Smooth muscle cell (in vitro differentiated cells): ENCODE measurements around the gene MAP3K20. TPM values are rescaled to one million over a fixed set of nuclear protein-coding genes. Genes with fewer than 3 reads are reported as not detected.

ENCODE experiments used
- DNase-seq: peaks from one replicate; lab custom pipeline; 2025; ENCODE audit not compliant: unreplicated experiment; lab: John Stamatoyannopoulos, UW
- H2AFZ ChIP-seq: fragments of 200-600 bp; sonication (generic); 2 replicates; pipeline ENCODE4 v1.6.0; 2016; ENCODE audit warnings: antibody characterized with exemption, low read depth, mild to moderate bottlenecking
- H3F3A ChIP-seq: fragments of 200-600 bp; sonication (generic); 2 replicates; pipeline ENCODE4 v1.6.0; 2017; ENCODE audit warnings: antibody characterized with exemption, low read depth
- H3K27ac ChIP-seq: fragments of 200-600 bp; sonication (generic); 2 replicates; pipeline ENCODE4 v1.5.1; 2016; ENCODE audit warnings: low read depth, mild to moderate bottlenecking
- H3K27me3 ChIP-seq: fragments of 200-600 bp; sonication (generic); 2 replicates; pipeline ENCODE4 v1.6.1; 2016; ENCODE audit warnings: low read depth, mild to moderate bottlenecking
- H3K36me3 ChIP-seq: fragments of 200-600 bp; sonication (generic); 2 replicates; pipeline ENCODE4 v1.5.1; 2016; ENCODE audit warnings: low read depth
- H3K4me1 ChIP-seq: fragments of 200-600 bp; sonication (generic); 2 replicates; pipeline ENCODE4 v1.5.1; 2016; ENCODE audit warnings: low read depth
- H3K4me2 ChIP-seq: fragments of 200-600 bp; sonication (generic); 2 replicates; pipeline ENCODE4 v1.6.0; 2016; ENCODE audit warnings: mild to moderate bottlenecking
- H3K4me3 ChIP-seq: fragments of 200-600 bp; sonication (generic); 2 replicates; pipeline ENCODE4 v1.5.1; 2016; ENCODE audit warnings: mild to moderate bottlenecking
- H3K79me2 ChIP-seq: fragments of 200-600 bp; sonication (generic); 2 replicates; pipeline ENCODE4 v1.6.0; 2016; ENCODE audit warnings: low read depth, mild to moderate bottlenecking
- H3K9ac ChIP-seq: fragments of 200-600 bp; sonication (generic); 2 replicates; pipeline ENCODE4 v1.6.0; 2016; ENCODE audit warnings: low read depth
- H3K9me3 ChIP-seq: fragments of 200-600 bp; sonication (generic); replicated peaks from 2 replicates; pipeline ENCODE4 v1.5.1; 2016; ENCODE audit warnings: low read depth
- H4K20me1 ChIP-seq: fragments of 200-600 bp; sonication (generic); 2 replicates; pipeline ENCODE4 v1.6.0; 2016; ENCODE audit warnings: low read depth
- WGBS: methylation state at CpG from one replicate; pipeline ENCODE4 v1.1.7; 2016; ENCODE audit warnings: low lambda C conversion rate; 5-methylcytosine and 5-hydroxymethylcytosine counted together
- polyA plus RNA-seq: library from polyadenylated mRNA; unstranded; fragments of >200 nt; fragmentation: Nextera tagmentation; extraction: Ambion mirVana; gene quantifications from 2 replicates; pipeline ENCODE4 v1.2.1, GENCODE V29; 2016
- total RNA-seq: library from RNA; depleted of rRNA; stranded (reverse); fragments of >200 nt; gene quantifications from 2 replicates; pipeline ENCODE4 v1.2.3, GENCODE V29; 2014
- TF ChIP-seq, protein P1 (sequence below): fragments of 200-600 bp; sonication (generic); IDR thresholded peaks from 2 replicates; pipeline ENCODE4 v1.5.1; 2017; ENCODE audit warnings: borderline replicate concordance, mild to moderate bottlenecking, antibody characterized with exemption; ENCODE audit not compliant: insufficient read depth, poor library complexity, severe bottlenecking

Gene MAP3K20
- total and polyA plus RNA-seq, 2 experiments from 2014 or later: 25.8 to 29.2 TPM

DNA sequence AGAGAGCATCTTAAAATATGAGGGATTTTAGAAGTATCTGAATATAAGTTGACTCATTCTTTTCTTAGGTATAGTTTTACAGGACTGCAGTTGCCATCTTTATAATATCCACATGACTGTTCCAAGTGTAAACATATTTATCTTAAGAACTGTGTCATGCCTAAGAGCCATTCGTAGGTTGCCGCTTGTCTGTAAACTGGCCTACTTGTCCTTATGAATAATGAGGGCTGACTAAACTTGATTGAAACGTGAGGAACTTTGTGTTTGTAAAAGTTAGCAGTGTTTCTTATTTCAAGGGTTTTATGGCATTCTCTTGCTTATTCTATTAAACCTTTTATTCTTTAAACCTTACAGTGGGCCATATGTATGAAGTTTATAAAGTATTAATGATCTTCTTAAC is 99.6 kb downstream of the MAP3K20 start:
- no peak for DNase-seq
- TF ChIP-seq, protein P1, sequence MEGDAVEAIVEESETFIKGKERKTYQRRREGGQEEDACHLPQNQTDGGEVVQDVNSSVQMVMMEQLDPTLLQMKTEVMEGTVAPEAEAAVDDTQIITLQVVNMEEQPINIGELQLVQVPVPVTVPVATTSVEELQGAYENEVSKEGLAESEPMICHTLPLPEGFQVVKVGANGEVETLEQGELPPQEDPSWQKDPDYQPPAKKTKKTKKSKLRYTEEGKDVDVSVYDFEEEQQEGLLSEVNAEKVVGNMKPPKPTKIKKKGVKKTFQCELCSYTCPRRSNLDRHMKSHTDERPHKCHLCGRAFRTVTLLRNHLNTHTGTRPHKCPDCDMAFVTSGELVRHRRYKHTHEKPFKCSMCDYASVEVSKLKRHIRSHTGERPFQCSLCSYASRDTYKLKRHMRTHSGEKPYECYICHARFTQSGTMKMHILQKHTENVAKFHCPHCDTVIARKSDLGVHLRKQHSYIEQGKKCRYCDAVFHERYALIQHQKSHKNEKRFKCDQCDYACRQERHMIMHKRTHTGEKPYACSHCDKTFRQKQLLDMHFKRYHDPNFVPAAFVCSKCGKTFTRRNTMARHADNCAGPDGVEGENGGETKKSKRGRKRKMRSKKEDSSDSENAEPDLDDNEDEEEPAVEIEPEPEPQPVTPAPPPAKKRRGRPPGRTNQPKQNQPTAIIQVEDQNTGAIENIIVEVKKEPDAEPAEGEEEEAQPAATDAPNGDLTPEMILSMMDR: no peak
- Histone ChIP-seq H3K79me2 (peaks cover 4% of the 10 kb centered on the region), H3K36me3 (no peaks in the 10 kb centered on the region), H3K27me3 (no peaks in the 10 kb centered on the region), H3K4me1 (no peaks in the 10 kb centered on the region), H3K9me3 (no peaks in the 10 kb centered on the region), H3K4me3 (no peak overlapping the region), H3K27ac (peak overlapping the region; percentile 54), H3K4me2 (peak overlapping the region; percentile 20), H3K9ac (no peak overlapping the region), H3F3A (no peaks in the 10 kb centered on the region), H4K20me1 (no peaks in the 10 kb centered on the region), H2AFZ (no peak overlapping the region)
- WGBS: 31% methylated on average over 3 of the region's 3 CpGs

DNA sequence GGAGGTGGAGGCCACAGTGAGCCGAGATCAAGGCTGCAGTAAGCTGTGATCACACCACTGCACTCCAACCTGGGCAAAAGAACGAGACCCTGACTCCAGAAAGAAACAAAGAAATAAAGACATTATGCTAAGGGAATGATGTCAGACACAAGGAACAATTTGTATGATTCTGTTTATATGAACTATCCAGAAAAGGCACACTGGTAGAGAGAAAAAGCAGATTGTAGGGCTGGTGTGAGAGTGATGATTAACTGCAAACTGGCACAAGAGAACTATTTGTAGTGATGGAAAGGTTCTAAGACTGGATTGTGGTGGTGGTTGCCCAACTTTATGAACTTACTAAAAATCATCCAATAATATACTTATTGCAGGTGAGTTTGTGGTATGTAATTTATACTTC is 106.3 kb downstream of the MAP3K20 start:
- H3K36me3 ChIP-seq: no peaks in the 10 kb centered on the region
- H3K4me2 ChIP-seq: no peak overlapping the region
- no peaks in the 10 kb centered on the region for H4K20me1 ChIP-seq
- H2AFZ ChIP-seq: no peak overlapping the region
- no peak overlapping the region for H3K4me3 ChIP-seq
- H3K27me3 ChIP-seq: no peaks in the 10 kb centered on the region
- TF ChIP-seq, protein P1: no peak
- no peak overlapping the region for H3K9ac ChIP-seq
- peaks cover 5% of the 10 kb centered on the region for H3K79me2 ChIP-seq
- DNase-seq: no peak
- 100% methylated on average over 2 of the region's 2 CpGs for WGBS
- H3K4me1 ChIP-seq: peaks cover 7% of the 10 kb centered on the region
- H3K27ac ChIP-seq: no peak overlapping the region
- H3K9me3 ChIP-seq: no peaks in the 10 kb centered on the region
- peaks cover 15% of the 10 kb centered on the region for H3F3A ChIP-seq

DNA sequence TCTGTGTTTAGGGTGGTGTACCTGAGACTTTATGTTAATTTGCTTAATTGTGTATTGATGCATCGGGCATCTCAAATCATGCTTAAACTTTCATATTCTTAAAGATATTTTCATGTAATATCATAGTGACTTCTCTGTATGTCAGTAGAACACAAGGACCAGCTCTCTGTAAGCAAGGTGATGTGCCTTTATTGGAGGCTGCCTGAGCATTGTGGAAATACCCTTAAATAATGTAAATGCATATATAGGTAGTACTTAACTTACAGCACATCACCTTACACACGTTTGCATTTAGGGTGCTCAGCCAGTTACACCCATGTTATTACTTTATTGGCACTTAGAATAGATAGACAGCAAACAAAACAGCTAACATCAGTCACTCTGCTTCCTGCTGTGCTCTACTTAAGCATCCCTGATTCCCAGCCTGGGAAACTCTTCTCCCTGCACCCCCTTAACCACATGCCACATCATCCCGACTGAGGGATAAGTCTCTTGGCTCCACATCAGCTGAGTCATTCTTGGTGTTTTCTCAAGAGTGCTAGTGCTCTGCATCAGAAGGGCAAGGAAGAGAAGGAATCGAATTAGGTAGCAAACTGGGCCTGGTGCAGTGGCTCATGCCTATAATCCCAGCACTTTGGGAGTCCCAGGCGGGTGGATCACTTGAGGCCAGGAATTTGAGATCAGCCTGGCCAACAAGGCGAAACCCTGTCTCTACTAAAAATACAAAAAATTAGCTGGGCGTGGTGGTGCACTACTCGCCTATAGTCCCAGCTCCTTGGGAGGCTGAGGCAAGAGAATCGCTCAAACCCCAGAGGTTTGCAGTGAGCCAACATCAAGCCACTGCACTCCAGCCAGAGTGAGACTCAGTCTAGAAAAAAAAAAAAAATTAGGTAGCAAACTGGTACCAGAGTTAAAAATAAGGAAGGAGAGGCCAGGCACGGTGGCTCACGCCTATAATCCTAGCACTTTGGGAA is 108.7 kb downstream of the MAP3K20 start:
- 59% methylated on average over 11 of the region's 11 CpGs for WGBS
- Histone ChIP-seq H2AFZ (no peak overlapping the region), H3K4me1 (peaks cover 7% of the 10 kb centered on the region), H4K20me1 (no peaks in the 10 kb centered on the region), H3K36me3 (no peaks in the 10 kb centered on the region), H3K4me2 (peak overlapping the region; percentile 9), H3K9ac (peak overlapping the region; percentile 34), H3F3A (peaks cover 15% of the 10 kb centered on the region), H3K27me3 (no peaks in the 10 kb centered on the region), H3K4me3 (no peak overlapping the region), H3K27ac (peak overlapping the region; percentile 78), H3K79me2 (peaks cover 3% of the 10 kb centered on the region), H3K9me3 (no peaks in the 10 kb centered on the region)
- TF ChIP-seq, protein P1: no peak
- DNase-seq: peak; percentile 8

DNA sequence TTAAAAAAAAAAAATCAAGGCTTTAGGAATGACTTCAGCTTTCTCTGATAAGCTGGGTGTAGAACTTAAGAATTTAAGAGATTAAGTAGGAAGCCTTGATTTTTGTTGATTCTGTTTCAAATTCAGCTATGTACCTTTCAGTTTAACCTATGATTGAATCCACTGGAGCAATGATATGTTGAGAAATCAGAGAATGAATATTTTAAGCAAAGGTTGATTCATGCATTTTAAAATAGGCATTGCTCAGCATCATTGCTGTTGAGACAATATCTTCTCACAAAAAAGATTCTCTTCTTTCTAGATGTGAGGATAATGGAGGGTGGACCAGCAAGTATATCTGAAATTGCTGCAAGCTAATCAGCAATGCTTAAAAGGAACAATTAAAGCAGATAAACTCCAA is 109.8 kb downstream of the MAP3K20 start:
- DNase-seq: no peak
- H3K27ac ChIP-seq: peak overlapping the region; percentile 78

More for the DNA sequence above, 109.8 kb downstream of the MAP3K20 start:
- Histone ChIP-seq H3K9ac (no peak overlapping the region), H3K36me3 (no peaks in the 10 kb centered on the region), H4K20me1 (no peaks in the 10 kb centered on the region), H3K9me3 (no peaks in the 10 kb centered on the region), H3K79me2 (peaks cover 3% of the 10 kb centered on the region), H3K4me3 (no peak overlapping the region), H2AFZ (no peak overlapping the region), H3F3A (peaks cover 15% of the 10 kb centered on the region), H3K4me1 (peaks cover 7% of the 10 kb centered on the region), H3K4me2 (no peak overlapping the region), H3K27me3 (no peaks in the 10 kb centered on the region)
- TF ChIP-seq, protein P1: no peak
